Activated T-helper 9 cell treated with anti-CD3 and anti-CD28 coated beads, Interleukin-2, amount 50 U/mL, for 16 hours (primary cell): ENCODE measurements around the gene NEO1.

Experiments
- DNase-seq: peaks from one replicate; pipeline ENCODE4 v3.0.0-alpha.2; 2020; ENCODE audit warnings: low read depth

Gene NEO1

DNA sequence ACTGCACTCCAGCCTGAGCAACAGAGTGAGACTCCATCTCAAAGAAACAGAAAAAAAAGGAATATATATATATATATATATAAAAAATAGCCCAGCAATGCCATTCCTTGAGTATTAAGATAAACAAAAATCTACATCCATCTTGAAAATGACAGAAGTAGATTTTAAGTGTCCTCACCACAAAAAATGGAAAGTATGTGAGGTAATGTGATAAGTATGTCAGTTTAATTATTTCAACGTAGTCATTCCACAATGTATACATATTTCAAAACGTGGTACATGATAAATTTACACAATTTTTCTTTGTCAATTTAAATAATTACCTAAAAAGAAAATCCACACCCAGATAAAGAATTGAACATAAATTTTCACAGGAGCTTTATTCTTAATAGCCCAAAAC, 261.6 kb downstream of the NEO1 start:
- DNase-seq = no peak

GRCh38 chr15:73317651-73318462, 265.6 kb downstream of the NEO1 start:
- DNase-seq = no peak

- DNase-seq = no peak
Measured at GRCh38 chr15:73318463-73319351, 266.4 kb downstream of the NEO1 start.

GRCh38 chr15:73319460-73320245, 267.4 kb downstream of the NEO1 start:
- DNase-seq = no peak

DNA sequence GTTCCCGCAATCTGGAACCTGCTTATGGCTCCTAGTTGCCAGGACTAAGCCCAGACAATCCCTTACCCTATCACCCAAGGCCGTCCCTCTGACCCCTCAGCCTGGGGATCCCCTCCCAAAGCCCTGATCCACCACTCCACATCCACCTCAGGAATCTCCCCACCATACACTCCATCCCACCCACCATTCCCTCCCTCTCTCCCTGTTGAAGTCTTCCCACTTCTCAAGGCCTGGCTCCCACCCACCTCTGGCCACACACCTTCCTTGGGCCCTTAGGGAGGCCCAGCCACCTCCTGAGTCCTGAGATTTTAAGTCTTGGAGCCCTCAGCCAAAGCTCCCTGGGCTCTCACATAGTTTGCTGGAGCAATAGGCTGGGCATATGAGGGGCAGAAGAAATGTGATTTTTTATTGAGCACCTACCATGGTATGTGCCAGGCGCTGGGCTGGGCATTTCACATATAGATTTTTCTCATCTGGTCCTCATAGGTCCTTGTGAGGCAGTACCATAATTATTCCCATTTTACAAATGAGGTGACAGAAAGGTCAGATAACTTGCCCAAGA, 268.4 kb downstream of the NEO1 start:
- no peak for DNase-seq

DNA sequence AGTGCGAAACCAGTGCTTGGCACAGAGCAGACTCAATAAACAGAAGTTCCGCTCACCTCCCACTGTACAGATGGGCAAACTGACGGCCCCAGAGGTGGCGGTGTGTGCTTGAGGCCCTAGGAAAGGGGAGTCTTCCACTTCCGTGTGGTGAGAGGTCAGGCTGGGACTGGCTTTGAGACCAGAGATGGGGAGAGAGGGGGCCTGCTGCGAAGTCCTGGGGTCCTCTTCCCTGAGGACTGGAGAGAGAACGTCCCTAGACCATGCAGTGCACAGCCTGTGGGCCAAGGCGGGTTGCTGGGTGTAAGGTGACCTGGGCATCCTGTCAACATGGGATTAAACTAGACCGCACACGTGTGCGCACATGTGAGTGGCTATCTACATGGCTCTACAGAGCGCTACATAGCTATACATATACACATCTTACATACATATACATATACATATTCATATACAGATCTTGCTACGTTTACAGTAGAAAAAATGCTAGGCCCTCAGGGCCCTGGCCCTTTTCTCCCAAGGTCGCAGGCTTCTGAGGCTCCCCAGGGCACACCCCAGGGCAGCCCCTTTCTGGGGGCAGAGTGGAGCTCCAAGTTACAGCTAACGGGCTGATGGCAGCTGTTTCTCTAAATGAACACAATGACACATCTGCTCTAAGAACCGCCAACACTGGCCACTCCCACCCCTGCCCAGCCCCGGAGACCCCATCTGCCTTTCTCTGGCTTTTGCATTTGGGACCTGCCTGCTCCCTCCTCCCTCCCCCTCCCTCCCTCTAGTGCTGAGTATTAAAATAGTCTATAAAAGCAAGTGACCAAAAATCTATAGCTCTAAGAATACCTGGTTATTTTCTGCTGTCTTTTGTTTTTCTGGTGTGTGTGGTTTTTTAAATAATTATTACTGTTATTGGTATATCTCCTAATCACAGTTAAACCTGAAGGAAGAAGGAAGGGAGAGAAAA, 269.5 kb downstream of the NEO1 start:
- DNase-seq = no peak

GRCh38 chr15:73322665-73323373, 270.6 kb downstream of the NEO1 start:
- no peak for DNase-seq

- DNase-seq = no peak
Measured at GRCh38 chr15:73323374-73323955, 271.2 kb downstream of the NEO1 start.

DNA sequence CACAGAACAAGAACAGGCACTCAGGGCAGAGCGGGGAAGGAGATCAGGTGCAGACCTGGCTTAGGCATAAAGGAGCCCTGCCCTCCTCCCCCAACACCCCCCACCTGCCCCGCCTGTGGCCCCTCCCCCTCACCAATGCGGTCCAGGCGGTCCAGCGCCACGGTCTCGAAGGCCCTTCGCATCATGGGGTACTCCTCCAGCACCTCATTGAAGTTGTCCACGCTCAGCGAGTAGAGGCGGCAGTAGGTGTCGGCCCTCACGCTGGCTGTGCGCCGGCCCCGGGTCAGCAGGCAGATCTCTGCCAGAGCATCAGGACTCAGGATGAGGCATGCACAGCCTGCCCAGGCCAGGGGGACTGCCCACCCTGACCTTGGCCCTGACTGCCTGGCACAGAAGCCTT, 271.7 kb downstream of the NEO1 start:
- DNase-seq = no peak

DNA sequence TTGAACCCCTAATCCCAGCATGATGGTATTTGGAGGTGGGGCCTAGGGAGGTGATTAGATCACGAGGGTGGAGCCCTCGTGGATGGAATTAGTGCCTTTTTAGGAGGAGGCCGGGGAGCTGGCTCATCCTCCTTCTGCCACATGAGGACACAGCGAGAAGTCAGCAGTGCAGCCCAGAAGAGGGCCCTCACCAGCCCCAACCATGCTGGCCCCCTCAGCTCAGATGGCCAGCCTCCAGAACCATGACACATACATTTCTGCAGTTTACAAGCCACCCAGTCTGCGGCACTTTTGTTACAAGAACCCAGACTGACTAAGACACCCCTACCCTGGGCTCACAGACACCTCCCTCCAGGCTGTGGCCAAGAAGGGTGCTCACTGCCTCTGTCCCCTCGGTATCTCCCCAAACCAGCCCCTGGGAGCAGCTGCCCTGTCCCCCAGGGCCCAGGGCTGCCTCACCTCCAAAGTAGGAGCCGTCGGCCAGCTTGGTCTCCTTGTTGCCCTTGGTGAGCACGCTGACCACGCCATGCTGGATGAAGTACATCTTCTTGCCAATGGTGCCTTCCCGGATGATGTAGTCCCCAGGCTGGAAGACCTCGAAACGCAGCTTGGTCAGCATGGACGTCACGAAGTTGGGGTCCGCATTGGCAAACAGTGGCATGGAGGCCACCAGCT, 272.4 kb downstream of the NEO1 start:
- DNase-seq = no peak

GRCh38 chr15:73325191-73325861, 273.1 kb downstream of the NEO1 start:
- no peak for DNase-seq

GRCh38 chr15:73326157-73326556, 273.9 kb downstream of the NEO1 start:
- DNase-seq = no peak

GRCh38 chr15:73328149-73328820, 276.0 kb downstream of the NEO1 start:
- no peak for DNase-seq

DNA sequence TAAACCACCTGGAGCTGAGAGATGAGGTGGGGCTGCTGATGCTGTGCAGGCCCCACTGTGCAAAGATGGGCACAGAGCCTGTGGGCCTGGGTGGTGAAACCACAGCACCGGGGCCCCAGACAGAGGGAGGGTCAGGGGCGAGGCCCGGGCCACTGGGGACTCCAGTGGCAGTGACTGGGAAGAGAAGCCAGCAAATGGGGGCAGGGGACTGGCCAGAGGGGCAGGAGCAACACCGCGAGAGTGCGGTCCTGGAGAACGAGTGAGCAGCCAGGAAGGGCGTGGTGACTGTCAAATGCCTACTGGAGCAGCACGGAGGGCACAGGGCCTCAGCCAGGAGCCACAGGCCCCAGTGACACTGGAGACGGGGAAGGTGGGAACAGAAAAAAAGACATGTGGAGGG, 276.7 kb downstream of the NEO1 start:
- DNase-seq = no peak

DNA sequence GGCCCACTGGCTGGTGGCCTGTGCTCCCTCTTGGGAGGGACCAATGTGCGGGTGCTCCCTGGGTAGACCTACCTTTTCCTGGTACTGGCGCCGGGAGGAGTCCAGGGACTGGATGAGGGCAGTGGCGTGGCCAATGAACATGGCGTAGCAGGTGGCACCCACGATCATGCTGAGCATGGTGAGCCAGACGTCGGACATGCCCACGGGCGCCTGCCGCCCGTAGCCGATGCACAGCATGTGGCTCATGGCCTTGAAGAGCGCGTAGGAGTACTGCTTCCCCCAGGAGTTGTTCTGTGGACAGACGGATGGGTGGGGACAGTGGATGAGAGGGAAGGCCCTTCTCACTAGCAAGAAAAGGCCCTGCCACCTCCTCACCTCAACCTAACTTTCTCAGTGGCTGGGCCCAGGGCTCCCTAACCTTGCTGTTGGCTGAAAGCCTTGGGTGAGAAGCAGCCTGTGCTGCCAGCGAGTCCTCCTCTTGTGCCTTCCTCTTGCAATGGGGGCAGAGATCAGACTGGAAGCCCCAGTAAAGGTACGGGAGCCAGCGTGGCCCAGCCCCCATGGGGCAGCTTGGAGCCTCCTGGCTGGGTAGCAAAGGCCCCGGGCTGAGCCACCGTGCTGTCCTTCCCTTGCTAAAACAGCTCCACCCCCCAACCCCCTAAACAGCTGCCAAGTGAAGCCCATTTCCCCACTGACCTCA, 277.4 kb downstream of the NEO1 start:
- no peak for DNase-seq

- DNase-seq = no peak
Measured at GRCh38 chr15:73330206-73331051, 278.2 kb downstream of the NEO1 start.

DNA sequence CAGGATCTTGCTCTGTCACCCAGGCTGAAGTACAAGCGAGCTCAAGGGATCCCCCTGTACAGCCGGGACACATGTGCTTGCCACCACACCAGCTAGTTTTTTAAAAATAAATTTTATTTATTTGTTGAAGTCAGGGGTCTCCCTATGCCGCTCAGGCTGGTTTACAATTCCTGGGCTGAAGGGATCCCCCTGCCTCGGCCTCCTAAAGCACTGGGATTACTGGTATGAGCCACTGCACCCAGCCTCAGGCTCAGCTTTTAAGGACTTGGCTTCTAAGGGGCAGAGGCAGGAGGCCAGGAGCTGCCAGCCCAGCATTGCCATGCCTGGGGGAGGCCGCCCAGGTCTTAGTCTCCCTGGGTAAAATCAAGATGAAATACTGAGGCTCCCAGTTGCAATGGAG, 279.2 kb downstream of the NEO1 start:
- no peak for DNase-seq
